GM12801 (cell line): ENCODE results near the gene CMSS1.

ENCODE experiments used
- CTCF ChIP-seq: IDR thresholded peaks from one replicate; pipeline ENCODE4 v1.5.1; 2011; ENCODE audit warnings: control low read depth; ENCODE audit not compliant: insufficient read length; ENCODE audit errors: extremely low read depth

The CMSS1 gene

GRCh38 chr3:99799422-99799821 is 18.2 kb upstream of the CMSS1 start:
- no peak for TF ChIP-seq CTCF

- no peak for TF ChIP-seq CTCF
Observed at GRCh38 chr3:99803297-99803696, 14.4 kb upstream of the CMSS1 start.

- TF ChIP-seq CTCF = no peak
Observed at GRCh38 chr3:99805160-99805559, 12.5 kb upstream of the CMSS1 start.

GRCh38 chr3:99808163-99808794 is 9.4 kb upstream of the CMSS1 start:
- TF ChIP-seq CTCF = no peak

GRCh38 chr3:99809565-99809964 is 8.1 kb upstream of the CMSS1 start:
- no peak for TF ChIP-seq CTCF

- TF ChIP-seq CTCF = no peak
Observed at GRCh38 chr3:99810403-99810802, 7.3 kb upstream of the CMSS1 start.

GRCh38 chr3:99817047-99817436 is 620 bp upstream of the CMSS1 start:
- no peak for TF ChIP-seq CTCF

GRCh38 chr3:99818818-99819217 is 1.2 kb downstream of the CMSS1 start:
- no peak for TF ChIP-seq CTCF
